LNCAP (cell line): ENCODE results near the gene SLIT3.

ENCODE experiments used
- CTCF ChIP-seq: fragments of 450-650 bp; IDR thresholded peaks from 2 replicates; pipeline ENCODE4 v1.5.1; 2017; ENCODE audit warnings: mild to moderate bottlenecking

The SLIT3 gene

GRCh38 chr5:169048181-169049125, 252.5 kb downstream of the SLIT3 start:
- no peak for TF ChIP-seq CTCF

GRCh38 chr5:169044962-169045361, 256.0 kb downstream of the SLIT3 start:
- TF ChIP-seq CTCF = no peak

- TF ChIP-seq CTCF = no peak
Observed at GRCh38 chr5:169041180-169041579, 259.8 kb downstream of the SLIT3 start.

- TF ChIP-seq CTCF = no peak
Observed at GRCh38 chr5:169039592-169039991, 261.3 kb downstream of the SLIT3 start.

GRCh38 chr5:169037466-169037865, 263.5 kb downstream of the SLIT3 start:
- TF ChIP-seq CTCF = no peak

GRCh38 chr5:169036079-169036805, 264.7 kb downstream of the SLIT3 start:
- no peak for TF ChIP-seq CTCF

- TF ChIP-seq CTCF = no peak
Observed at GRCh38 chr5:169029661-169030274, 271.2 kb downstream of the SLIT3 start.
